HG03521 (cell line): Measurements from ENCODE around the gene SHQ1.
A peak's percentile ranks its signal among the peaks of the same experiment; 100 is the strongest.
"Not testable (repeated sequence)": the region's sequence is repeated elsewhere in the genome, so short reads cannot be mapped to it uniquely, and the experiment has no call there.

Experiments used
- ATAC-seq: cut with Tn5 transposase; IDR thresholded peaks from one replicate; pipeline ENCODE4 v1.9.1; 2021; ENCODE audit warnings: mild to moderate bottlenecking, moderate library complexity; ENCODE audit not compliant: unreplicated experiment

SHQ1 gene

DNA sequence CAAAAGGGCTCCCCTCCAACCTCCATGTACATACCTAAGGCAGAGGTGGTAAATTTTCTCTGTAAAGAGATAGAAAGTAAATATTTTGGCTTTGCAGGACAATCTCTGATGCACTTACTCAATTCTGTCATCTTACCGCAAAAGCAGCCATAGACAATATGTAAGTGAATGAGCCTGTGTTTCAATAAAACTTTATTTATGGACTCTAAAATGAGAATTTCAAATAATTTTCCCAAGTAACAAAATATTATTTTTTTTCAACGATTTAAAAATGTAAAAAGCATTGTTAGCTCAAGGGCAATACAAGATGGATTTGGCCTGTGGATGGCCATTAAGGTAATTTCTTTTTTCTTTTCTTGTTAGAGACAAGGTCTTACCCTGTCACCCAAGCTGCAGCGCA, 44.7 kb downstream of the SHQ1 start:
- no peak for ATAC-seq

DNA sequence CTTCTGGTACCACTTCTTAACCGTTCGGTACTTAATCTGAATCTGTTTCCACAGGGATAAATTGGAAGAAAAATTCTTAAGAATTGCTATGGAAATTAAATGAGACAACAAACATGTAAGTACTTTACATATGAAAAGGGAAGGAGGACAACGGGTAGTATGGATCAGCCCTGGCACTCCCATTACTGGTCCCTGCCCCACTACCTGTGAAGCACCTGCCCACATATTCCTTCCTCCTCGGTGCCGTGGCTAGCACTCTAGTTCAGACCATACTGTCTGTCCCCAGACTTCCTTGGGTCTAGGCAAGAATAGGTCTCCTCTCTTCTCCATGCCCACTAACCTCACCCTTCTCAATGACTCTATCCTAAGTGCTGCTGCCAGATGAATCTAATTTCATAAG, 46.2 kb downstream of the SHQ1 start:
- no peak for ATAC-seq

DNA sequence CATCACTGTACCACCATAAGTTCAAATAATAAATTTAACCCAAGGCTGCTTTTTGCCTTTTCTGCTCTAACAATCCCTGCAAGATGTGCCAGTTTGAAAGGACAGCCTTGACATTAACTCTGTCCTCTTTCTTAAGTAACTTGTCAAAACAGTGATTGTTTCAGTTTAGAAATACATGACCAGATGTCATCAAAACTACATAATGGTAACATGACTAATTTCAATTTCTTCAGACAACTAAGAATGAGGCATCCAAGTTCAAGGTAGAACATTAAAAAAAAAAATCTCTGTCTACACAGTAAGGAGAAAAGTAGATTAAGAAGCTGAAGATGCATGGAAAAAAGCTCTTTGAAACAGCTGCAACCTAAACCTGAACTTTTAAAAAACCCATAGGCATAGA, 47.4 kb downstream of the SHQ1 start:
- ATAC-seq = no peak

GRCh38 chr3:72798552-72799195, 49.6 kb downstream of the SHQ1 start:
- no peak for ATAC-seq

DNA sequence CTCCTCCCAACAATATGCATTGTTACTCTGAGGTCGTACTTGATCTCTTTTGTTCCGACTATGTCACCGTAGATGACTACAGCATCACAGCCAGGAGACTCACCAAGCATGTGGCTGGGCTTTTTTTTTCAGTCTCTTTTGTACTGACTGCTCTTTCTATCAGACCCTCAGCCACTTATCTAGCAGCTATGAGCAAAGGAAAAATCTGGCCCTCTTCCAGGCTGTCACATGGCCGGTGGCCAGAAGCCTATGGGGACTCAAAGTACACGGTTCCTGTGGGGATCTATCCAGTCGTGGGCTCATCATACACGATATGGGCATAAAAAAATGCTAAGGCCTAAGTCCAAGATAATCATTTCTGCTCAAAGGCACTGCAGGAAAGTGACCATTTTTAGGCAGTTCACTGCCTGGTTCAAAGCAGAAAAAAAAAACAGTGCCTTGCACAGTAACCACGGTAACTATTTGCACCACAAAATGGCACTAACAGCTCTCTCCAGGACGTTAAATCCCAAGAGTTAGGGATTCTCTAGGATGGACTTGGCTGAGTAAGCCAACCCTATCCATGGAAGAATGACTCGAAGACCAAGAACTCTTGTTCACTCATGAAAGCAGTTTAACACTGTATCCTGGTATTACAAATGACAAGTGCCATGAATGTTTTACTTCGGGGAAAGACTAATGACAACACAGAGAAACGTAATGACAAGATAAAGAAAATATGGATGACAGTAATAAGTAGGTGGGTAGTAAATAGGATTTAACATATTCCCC, 50.3 kb downstream of the SHQ1 start:
- no peak for ATAC-seq

DNA sequence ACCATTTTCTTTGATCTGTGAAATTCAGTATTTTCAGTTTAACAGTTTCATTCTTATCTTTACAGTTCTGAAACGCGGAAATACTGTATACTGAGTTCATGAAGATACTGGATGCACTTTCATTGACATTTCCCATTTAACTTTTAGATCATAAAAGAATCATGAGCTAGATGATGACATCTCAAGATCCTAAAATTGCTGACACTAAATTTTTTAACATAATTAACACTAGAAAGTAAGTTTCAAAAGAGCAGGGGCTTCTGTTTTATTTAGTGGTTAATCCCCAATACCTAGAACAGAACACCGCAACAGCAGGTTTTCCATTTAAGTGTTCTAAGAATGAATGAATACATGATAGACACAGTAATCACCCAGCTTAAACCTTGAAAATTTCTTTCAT, 54.2 kb downstream of the SHQ1 start:
- ATAC-seq = no peak

- ATAC-seq = no peak
These were observed 57.1 kb downstream of the SHQ1 start for GRCh38 chr3:72791161-72791560.

DNA sequence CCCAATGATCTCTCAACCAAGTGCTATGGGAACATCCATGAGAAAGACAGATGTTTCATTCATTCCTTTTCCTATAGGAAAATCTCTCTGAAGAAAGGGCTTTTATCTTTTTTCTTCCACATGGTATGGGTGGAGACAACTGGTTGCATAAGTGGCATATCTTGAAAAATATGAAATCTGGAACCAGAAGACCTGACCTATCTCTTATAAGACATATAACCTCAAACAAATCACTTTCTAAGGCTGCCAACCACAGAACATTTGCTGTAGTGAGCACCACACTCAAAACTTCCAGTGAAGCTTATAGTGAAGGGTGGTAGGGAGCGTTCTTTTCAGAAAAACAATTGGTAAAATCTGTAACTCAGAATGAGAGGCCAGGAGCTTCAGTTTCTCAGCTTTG, 58.5 kb downstream of the SHQ1 start:
- no peak for ATAC-seq

DNA sequence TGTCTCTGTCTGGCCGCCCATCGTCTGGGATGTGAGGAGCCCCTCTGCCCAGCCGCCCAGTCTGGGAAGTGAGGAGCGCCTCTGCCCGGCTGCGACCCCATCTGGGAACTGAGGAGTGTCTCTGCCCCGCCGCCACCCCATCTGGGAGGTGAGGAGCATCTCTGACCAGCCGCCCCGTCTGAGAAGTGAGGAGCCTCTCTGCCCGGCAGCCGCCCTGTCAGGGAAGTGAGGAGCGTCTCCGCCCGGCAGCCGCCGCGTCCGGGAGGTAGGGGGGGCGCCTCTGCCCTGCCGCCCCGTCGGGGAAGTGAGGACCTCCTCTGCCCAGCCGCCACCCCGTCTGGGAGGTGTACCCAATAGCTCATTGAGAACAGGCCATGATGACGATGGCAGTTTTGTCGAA, 60.0 kb downstream of the SHQ1 start:
- not testable (repeated sequence) for ATAC-seq

DNA sequence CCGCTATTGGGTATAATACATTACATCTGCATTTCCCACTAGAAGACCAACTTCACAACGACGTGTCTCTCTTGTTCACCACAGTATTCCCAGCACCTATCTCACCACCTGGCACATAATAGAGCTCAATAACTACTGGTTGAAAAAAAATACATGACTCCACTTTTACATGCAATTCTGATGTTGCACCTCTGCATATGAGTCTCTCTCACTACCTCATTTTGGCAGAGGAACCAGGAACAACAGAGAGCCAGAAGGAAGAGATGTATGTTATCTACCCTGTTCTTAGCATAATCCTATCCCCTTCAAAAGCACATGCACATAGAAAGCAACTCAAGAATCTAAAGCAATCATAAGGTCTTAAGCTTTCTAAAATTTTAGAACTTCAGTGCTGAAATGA, 61.6 kb downstream of the SHQ1 start:
- ATAC-seq = no peak

DNA sequence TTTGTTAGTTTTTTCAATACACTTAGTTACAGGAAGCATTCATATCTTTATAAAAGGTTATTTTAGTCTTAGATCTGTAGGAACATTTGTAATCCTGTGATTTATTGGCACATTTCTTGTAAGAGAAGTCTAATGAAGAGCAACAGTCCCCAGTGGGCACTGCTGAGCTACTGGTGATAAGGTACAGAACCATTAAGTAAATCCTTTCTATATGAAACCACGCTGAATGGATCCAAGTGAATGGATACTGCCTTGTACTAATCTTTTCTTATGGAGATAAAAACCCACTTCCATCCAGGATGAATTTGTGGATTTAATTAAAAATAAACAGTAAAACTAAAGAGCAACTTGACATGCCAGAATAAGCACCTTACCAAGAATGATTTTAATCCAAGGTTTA, 64.0 kb downstream of the SHQ1 start:
- no peak for ATAC-seq

DNA sequence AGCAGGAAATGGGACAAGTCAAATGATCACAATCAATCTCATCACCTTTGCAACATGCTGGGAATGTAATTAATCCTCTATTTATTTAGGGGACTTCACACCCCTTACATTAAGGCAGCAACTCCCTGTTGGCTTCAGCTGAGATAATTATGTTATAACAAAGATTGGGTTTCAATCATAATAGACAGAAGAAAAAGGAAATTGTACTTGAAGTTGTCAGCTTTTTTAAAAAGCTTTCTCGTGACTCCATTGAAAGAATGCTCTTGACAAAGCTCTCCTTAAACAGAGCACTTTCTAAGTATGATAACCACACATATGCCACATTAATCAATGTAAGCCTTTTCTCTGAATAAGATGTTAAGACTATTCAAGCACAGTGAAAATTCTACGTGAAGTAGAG, 65.7 kb downstream of the SHQ1 start:
- no peak for ATAC-seq

GRCh38 chr3:72769758-72770540, 78.3 kb downstream of the SHQ1 start:
- ATAC-seq = no peak

GRCh38 chr3:72768936-72769335, 79.3 kb downstream of the SHQ1 start:
- no peak for ATAC-seq

DNA sequence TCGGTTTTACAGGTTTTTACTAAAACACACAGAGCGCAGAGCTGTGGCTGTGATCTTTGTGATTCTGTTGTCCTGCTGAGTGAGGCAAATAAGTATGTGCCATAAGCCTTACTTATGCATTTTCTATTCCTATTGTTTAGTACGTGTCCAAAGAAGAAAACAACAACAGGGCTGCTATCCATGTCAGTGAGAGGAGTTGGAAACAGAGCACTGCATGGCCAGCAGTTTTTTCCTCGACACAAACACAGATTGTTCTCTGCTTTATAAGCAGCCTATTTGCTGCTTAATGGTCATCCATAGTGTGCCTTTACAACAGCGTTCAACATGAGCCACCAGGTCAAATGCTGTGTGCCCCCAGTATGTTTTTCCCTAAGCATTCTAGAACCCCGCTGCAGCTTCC, 79.8 kb downstream of the SHQ1 start:
- ATAC-seq = no peak

DNA sequence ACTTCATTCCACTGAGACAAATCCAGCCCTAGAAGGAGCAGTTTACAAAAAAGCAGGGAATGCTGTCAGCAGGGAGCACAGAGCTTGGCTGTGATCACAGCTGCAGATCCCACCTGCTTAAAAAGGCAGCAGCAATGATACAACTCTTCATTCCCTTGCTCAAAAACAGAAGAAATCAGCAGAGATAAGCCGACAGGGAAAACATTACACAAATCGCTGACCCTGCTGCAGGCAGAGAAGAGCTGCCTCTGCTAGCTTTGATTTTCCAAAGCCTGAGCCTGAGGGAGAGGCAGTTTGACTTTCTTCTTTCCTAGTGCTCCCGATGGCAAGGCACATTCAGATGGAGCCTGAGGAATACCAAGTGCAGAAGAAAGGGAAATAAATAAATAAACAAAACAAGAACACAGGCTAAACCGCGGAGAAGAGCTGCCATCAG, 80.2 kb downstream of the SHQ1 start:
- ATAC-seq = no peak

DNA sequence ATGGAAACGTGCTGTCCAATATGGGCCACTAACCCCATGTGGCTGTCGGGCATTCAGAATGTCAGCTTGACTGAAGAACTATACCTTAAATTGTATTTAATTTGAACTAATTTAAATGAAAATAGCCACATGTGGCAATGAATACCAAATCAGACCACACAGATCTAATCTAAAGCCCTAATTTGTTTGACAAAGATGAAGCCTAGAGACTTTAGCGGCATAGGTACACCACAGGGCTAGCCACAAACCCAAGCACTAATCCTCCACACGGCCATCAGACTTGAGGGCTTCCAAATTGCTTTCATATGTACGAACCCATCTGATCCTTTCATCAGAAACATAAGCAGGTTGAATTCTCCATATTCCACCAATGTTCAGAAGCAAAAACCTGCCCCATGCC, 81.4 kb downstream of the SHQ1 start:
- no peak for ATAC-seq

GRCh38 chr3:72763751-72764440, 84.3 kb downstream of the SHQ1 start:
- ATAC-seq = no peak

GRCh38 chr3:72761410-72761809, 86.8 kb downstream of the SHQ1 start:
- no peak for ATAC-seq

GRCh38 chr3:72760225-72760624, 88.0 kb downstream of the SHQ1 start:
- ATAC-seq = no peak

- ATAC-seq = peak; percentile 99
These were observed 91.3 kb downstream of the SHQ1 start for GRCh38 chr3:72756900-72757299.
